Measurements from ENCODE around the gene LY6G6D.

Gene LY6G6D

GRCh38 chr6:31737315-31737990 is 22.3 kb downstream of the LY6G6D start:
- peak; percentile 55 for DNase-seq

GRCh38 chr6:31737991-31738979 is 23.1 kb downstream of the LY6G6D start:
- peak; percentile 49 for DNase-seq

- DNase-seq: peak; percentile 99
Measured at GRCh38 chr6:31739639-31740396, 24.7 kb downstream of the LY6G6D start, which contains the start of gene MSH5. MSH5 (plus strand) TSS chr6:31740005; CDS start chr6:31740467, 462 bp downstream.

- no peak for DNase-seq
Measured at GRCh38 chr6:31740397-31741223, 25.5 kb downstream of the LY6G6D start.

- DNase-seq: no peak
Measured at GRCh38 chr6:31741815-31742214, 26.7 kb downstream of the LY6G6D start.

- DNase-seq: no peak
Measured at GRCh38 chr6:31742894-31743293, 27.7 kb downstream of the LY6G6D start.

- no peak for DNase-seq
Measured at GRCh38 chr6:31744422-31744821, 29.3 kb downstream of the LY6G6D start.

- no peak for DNase-seq
Measured at GRCh38 chr6:31749301-31750036, 34.3 kb downstream of the LY6G6D start.

- DNase-seq: no peak
Measured at GRCh38 chr6:31750411-31751022, 35.4 kb downstream of the LY6G6D start.

GRCh38 chr6:31752739-31753319 is 37.7 kb downstream of the LY6G6D start:
- DNase-seq: no peak

GRCh38 chr6:31758281-31758680 is 43.1 kb downstream of the LY6G6D start:
- no peak for DNase-seq

GRCh38 chr6:31760790-31761189 is 45.6 kb downstream of the LY6G6D start:
- no peak for DNase-seq

GRCh38 chr6:31761343-31761742 is 46.2 kb downstream of the LY6G6D start:
- no peak for DNase-seq

- no peak for DNase-seq
Measured at GRCh38 chr6:31762356-31762755, 47.2 kb downstream of the LY6G6D start, which contains the start of gene SAPCD1. SAPCD1 (plus strand) TSS chr6:31762656; CDS start chr6:31763055, 399 bp downstream.

- DNase-seq: no peak
Measured at GRCh38 chr6:31762878-31763618, 47.9 kb downstream of the LY6G6D start.

- no peak for DNase-seq
Measured at GRCh38 chr6:31763619-31763940, 48.4 kb downstream of the LY6G6D start.

- DNase-seq: no peak
Measured at GRCh38 chr6:31764198-31764597, 49.0 kb downstream of the LY6G6D start.

GRCh38 chr6:31765559-31765909 is 50.4 kb downstream of the LY6G6D start:
- no peak for DNase-seq

- DNase-seq: no peak
Measured at GRCh38 chr6:31765910-31766794, 51.0 kb downstream of the LY6G6D start.

Data from NCI-H2227 treated with DMSO at 0.1 percent for 48 hours (cell line).